ENCODE results near the gene EFCAB9. TPM values are rescaled to one million over a fixed set of nuclear protein-coding genes. Genes with fewer than 3 reads are reported as not detected.
"Not testable (repeated sequence)": the region's sequence is repeated elsewhere in the genome, so short reads cannot be mapped to it uniquely, and the experiment has no call there.

Gene EFCAB9
- total RNA-seq, 4 donors from 2014 or later = not detected

DNA sequence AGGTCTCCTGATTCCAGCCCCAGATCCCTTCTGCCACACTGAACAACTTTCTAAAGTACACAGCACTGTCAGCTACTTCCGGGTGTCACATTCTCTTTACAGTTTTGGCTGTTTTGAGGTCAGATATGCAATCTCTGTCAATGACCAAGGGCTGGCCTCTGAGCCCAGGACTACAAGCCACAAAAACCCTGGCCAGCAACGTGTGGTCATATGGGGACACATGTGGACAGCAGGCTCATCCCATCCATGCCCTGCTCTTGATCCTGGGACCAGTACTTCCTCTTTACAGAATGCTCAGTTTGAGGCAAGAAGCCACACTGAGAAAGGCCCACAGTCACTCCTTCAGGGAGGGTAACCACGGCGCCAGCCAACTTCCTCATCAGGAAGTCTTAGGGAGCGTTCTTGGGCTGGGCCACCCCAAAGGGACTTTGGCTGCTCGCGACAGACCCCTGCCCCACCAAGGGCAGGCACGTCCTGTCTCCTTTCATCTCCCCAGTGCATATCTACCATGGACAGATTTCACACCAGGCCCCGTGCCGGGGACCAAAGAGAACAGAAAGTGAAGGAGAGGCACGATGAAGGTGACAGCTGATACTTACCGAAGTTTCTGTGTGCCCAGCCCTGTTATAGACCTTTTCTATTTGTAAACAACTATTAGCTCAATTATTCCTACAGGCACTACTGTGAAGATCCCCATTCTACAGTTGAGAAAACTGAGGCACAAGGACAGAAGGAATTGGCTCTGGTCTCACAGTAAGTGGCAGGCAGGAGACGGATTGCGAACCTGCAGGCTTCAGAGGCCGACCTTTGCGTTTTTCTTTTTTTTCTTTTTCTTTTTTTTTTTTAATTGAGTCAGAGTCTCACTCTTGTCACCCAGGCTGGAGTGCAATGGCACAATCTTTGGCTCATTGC lies 43.2 kb upstream of the EFCAB9 start:
- Histone ChIP-seq H3K27me3 (no peaks in the 10 kb centered on the region), H3K9me3 (no peaks in the 10 kb centered on the region), H3K4me3 (no peak overlapping the region), H3K27ac (no peak overlapping the region), H3K36me3 (no peaks in the 10 kb centered on the region), H3K4me1 (no peaks in the 10 kb centered on the region)
- no peak for DNase-seq
- TF ChIP-seq, protein P1, sequence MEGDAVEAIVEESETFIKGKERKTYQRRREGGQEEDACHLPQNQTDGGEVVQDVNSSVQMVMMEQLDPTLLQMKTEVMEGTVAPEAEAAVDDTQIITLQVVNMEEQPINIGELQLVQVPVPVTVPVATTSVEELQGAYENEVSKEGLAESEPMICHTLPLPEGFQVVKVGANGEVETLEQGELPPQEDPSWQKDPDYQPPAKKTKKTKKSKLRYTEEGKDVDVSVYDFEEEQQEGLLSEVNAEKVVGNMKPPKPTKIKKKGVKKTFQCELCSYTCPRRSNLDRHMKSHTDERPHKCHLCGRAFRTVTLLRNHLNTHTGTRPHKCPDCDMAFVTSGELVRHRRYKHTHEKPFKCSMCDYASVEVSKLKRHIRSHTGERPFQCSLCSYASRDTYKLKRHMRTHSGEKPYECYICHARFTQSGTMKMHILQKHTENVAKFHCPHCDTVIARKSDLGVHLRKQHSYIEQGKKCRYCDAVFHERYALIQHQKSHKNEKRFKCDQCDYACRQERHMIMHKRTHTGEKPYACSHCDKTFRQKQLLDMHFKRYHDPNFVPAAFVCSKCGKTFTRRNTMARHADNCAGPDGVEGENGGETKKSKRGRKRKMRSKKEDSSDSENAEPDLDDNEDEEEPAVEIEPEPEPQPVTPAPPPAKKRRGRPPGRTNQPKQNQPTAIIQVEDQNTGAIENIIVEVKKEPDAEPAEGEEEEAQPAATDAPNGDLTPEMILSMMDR (IDR thresholded peaks at IDR 0.05) = no peak
- no peak for TF ChIP-seq POLR2A (IDR thresholded peaks at IDR 0.05)
- intact Hi-C loops (cut with DNase I; ENCODE audit: low total_unique reads) = no loop called here

DNA sequence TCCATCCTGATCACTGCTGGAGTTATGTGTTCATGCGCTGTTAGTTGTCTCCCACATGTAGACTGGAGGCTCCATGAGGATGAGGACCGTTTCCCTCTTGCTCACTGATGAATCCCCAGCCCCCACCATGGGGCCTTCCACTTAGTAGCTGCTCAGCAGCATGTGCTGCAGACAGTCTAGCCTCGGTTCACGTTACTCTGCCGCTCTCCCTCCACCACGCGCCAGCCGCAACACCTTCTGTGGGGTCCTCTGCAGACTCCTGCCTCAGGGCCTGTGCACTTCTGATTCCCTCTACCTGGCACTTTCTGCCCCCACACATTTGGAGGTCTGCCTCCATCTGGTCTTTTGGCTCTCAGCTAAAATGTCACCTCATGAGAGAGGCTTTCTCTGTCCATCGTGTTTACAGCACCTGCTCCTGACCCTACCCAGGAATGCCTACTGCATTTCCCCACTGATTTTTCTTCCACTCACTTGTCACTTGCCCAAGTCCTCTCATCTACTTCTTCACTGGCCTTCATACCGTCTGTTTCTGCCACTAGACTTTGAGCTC lies 42.2 kb upstream of the EFCAB9 start:
- intact Hi-C loops (cut with DNase I; ENCODE audit: low total_unique reads) = no loop called here
- no peak overlapping the region for H3K27ac ChIP-seq
- H3K4me3 ChIP-seq = no peak overlapping the region
- H3K36me3 ChIP-seq = no peaks in the 10 kb centered on the region
- no peaks in the 10 kb centered on the region for H3K9me3 ChIP-seq
- no peak for DNase-seq
- no peaks in the 10 kb centered on the region for H3K4me1 ChIP-seq
- TF ChIP-seq, protein P1 (IDR thresholded peaks at IDR 0.05) = no peak
- TF ChIP-seq POLR2A (IDR thresholded peaks at IDR 0.05) = no peak
- no peaks in the 10 kb centered on the region for H3K27me3 ChIP-seq

DNA sequence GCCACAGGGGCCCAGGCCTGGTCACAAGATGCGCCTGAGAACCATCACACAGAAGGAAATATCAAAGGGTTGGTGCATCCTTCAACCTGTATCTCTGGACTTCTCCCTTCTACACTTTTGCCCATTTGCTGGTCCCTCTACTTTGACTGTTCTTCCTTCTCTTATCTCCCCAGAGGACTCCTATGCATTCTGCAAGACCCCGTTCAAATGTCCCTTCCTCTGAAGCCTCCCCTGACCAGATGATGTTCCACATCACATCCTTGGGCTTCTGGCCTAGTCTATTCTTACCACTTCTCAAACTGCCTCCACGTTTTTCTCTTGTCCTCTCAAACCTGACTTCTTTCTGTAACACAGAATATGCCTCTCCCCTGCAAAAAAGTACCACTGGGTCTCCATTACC lies 40.3 kb upstream of the EFCAB9 start:
- H3K4me1 ChIP-seq = no peaks in the 10 kb centered on the region
- no peak overlapping the region for H3K4me3 ChIP-seq

DNA sequence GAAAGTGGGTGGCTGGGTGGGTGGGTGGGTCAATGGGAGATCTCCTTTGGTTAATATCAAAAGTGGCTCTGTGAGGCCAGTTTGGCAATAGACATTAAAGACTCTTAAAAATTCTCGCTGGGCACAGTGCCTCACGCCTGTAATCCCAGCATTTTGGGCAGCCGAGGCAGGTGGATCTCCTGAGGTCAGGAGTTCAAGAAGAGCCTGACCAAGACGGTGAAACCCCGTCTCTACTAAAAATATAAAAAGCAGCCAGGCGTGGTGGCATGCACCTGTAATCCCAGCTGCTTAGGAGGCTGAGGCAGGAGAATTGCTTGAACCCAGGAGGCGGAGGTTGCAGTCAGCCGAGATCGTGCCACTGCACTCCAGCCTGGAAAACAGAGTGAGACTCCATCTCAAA lies 38.9 kb upstream of the EFCAB9 start:
- H3K27ac ChIP-seq; H3K4me3 ChIP-seq; intact Hi-C loops (cut with DNase I; ENCODE audit: low total_unique reads); H3K27me3 ChIP-seq; H3K36me3 ChIP-seq; H3K9me3 ChIP-seq; H3K4me1 ChIP-seq; DNase-seq: not testable (repeated sequence)

More for the DNA sequence above, 40.3 kb upstream of the EFCAB9 start:
- intact Hi-C loops (cut with DNase I; ENCODE audit: low total_unique reads) = no loop called here
- H3K36me3 ChIP-seq = no peaks in the 10 kb centered on the region
- no peak overlapping the region for H3K27ac ChIP-seq
- H3K27me3 ChIP-seq = no peaks in the 10 kb centered on the region
- no peaks in the 10 kb centered on the region for H3K9me3 ChIP-seq
- TF ChIP-seq POLR2A (IDR thresholded peaks at IDR 0.05) = no peak
- TF ChIP-seq, protein P1 (IDR thresholded peaks at IDR 0.05) = no peak
- DNase-seq = no peak

DNA sequence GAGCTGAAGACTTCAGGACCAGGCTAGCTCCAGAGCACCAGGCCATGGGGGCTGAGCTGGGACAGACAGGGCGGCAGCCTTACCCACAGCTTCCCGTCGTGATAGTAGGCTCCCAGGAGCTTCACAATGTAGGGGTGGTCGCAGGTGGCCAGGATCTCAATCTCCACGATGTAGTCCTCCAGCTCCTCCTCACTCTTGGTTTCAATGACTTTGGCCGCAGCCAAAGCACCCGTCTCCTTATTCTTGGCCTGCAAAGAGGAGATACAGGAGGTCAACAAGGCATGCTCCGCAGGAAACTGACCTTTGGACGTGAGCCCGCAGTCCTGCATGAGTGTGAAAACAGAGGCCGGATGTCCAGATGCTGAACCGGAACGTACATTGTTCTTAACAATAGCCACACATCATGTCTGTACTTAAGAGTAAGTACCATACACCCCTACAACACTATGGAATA lies 37.4 kb upstream of the EFCAB9 start:
- H3K36me3 ChIP-seq = no peaks in the 10 kb centered on the region
- H3K9me3 ChIP-seq = no peaks in the 10 kb centered on the region
- no peaks in the 10 kb centered on the region for H3K4me1 ChIP-seq
- no peak for TF ChIP-seq POLR2A (IDR thresholded peaks at IDR 0.05)
- TF ChIP-seq, protein P1 (IDR thresholded peaks at IDR 0.05) = no peak
- intact Hi-C loops (cut with DNase I; ENCODE audit: low total_unique reads) = no loop called here
- no peak overlapping the region for H3K27ac ChIP-seq
- no peak overlapping the region for H3K4me3 ChIP-seq
- H3K27me3 ChIP-seq = no peaks in the 10 kb centered on the region
- peak in 1 of 2 donors; percentile 60 for DNase-seq

All from uterus (tissue), 4 donors.